T-helper 2 cell (primary cell): ENCODE data around the gene MATN1.

Experiments
- DNase-seq, 5 experiments: peaks; one replicate each; pipeline versions ENCODE4 v3.0.0 to v3.0.0-alpha.2; 2012 to 2022

The MATN1 gene

DNA sequence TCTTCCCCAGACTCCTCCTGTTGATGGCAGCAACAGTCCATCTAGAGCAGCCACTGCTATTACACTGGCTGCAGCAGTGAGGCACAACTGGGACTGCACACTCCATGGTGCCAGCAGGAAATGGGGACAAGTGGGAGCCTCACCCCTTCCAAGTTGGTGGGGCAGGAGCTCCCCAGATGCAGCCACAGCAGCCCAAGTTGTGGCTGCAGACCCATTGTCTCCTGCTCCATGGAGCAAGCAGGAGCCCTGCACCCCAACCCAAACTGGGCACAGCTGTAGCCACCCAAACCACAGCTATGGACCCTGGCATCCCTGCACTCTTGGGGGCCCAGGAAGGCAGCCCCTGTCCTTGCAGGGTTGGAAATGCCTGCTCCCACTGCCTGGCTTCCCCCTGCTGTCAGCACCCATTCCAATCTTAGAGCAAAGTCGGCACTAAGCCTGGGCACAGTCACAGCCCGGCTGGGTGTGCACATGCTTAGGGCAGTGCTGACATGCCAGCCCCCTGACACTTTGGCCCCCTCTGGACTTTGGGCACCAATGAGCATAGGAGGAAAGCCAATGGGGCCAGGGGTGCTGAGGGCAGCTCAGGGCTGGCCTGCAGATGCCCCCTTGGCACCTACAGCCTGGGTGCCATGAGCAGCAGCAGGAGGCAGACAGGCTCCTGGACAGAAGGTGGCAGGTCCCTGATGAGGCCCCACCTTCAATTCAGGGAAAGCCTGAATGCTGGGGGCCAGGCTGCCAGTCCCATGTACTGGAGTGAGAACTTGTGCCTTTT lies 44.0 kb downstream of the MATN1 start:
- no peak for DNase-seq

DNA sequence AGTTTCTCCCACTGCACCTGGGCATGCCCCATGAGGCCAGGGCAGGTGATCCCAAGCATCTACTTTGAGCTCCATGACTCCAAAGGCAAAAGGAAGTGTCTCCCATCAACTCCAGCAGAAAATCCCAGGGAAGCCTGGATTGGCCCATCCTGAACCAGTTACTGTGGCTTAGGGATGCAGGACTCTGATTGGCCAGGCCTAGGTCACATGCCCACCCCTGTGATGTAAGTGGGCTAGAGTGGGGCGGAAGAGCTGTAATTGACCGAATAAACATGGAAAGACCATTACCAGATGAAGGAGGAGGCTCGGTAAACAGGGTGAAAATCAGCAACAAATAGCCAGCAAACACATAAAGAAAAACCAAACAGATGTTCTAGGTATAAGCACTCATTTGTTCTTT lies 45.2 kb downstream of the MATN1 start:
- no peak for DNase-seq

DNA sequence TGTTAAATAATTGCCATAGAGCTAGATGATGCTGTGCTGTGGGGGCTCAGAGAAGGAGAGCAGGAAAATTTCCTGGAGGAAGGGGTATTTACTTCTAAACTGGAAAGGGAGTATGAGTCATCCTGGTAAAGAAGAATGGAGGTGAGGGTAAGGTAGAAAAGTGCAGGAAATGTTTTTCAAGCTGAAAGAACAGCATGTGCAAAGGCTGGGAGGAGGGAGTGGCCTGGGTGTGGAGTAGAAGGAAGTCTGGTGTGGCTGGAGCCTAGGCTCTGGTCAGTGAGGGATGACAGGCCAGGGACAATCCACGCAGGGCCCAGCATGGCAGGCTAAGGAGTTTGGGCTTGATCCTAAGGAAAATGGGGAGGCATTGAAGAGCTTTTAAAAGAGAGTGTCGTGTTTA lies 45.9 kb downstream of the MATN1 start:
- DNase-seq = no peak

DNA sequence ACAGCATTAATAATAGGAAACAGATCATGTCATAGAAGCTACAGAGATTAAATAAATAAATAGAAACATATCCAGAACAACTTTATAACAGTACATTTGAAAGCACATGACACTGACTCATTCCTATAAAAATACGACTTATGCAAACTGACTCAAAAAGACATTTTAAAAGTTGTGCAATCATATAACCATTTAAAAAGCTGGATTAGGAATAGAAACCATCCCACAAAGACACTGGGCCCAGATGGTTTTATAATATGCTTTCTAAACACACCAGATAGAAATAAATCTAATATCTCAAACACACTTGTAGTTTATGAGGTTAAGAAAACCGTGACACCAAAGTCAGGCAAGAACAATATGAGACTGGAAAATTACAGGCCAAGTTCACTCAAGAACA lies 47.6 kb downstream of the MATN1 start:
- DNase-seq = no peak

DNA sequence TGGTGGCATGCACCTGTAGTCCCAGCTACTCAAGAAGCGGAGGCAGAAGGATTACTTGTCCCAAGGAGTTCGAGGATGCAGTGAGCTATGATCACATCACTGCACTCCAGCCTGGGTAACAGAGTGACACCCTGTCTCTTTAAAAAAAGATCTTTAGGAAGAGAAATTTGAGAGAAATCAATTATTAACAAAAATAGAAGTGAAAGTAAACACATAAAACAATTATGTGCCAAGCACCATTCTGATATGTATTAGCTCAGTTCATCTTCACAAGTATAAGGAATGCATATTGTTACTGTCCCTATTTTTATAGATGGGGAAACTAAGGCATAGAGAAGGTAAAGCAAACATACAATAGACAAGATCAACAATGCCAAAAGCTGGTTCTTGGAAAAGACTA lies 48.1 kb downstream of the MATN1 start:
- no peak for DNase-seq

DNA sequence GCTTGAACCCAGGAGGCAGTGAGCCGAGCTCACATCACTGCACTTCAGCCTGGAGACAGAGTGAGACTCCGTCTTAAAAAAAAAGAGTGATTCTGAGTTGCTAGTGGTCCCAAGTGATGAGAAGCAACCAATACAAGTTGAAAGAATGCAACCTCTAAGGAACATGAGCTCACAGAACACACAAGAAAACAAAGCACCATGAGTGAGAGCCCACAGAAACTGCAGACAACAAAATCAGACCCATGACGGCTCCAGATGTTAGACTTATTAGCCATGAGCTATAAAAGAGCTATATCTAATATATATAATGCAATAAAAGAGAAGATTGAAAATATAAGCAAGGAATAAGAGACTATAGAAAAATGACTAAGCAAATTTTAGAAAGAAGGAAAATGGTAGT lies 50.0 kb downstream of the MATN1 start:
- DNase-seq = no peak

DNA sequence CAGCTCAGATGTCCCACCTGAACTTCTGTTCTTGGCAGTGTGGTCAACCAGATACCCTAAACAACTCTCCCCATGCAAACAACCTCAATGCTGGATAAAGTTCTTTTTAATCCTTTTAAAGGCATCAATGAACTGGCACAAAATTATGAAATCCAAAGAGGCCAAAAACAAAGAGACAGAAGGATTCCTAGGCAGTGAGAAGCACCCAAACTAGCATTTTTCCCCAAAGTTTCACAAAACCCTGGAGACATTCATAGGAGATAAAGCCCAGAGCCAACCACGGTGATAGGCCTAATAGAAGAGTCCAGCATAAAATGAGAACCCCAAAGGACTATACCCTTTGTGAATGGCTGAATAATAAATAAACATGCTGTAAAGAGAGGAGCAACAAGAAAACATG lies 50.7 kb downstream of the MATN1 start:
- no peak for DNase-seq

DNA sequence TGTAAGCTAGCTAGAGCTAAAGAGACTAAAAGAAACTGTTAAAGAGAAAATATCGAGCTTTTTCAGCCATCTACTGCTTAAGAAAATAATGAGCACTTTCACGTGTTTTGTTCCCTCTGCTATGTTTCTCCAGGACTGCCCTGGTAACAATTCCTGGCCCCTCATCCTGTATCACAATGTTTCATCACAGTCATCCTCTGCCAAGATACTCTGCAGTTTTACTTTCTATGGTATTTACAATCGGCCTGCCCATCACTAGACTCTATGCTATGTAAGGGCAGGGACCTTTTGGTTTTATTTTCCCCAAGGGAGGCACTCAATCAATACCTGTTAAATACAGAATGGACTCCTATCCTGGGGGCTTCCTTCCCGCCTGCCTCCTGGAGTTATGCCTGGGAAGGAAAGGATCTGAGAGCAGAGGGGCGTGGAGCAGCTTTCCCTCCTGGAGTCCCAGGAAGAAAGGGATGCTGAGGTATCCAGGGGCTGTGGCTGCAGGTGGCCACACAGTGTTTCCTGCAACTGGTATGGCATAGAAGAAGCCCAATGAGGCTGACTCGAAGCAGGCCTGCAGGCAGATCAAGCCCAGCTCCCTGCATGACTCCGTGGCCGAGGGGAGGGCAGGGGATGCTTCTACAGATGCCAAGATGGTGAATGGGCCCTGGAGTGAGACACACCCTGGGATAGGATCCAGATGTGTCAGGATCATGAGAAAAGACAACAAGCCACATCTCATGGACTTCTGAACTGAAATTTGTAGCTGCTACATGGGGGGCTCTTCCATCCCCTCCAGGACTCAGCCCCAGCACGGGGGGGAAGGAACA lies 52.9 kb downstream of the MATN1 start:
- no peak for DNase-seq

DNA sequence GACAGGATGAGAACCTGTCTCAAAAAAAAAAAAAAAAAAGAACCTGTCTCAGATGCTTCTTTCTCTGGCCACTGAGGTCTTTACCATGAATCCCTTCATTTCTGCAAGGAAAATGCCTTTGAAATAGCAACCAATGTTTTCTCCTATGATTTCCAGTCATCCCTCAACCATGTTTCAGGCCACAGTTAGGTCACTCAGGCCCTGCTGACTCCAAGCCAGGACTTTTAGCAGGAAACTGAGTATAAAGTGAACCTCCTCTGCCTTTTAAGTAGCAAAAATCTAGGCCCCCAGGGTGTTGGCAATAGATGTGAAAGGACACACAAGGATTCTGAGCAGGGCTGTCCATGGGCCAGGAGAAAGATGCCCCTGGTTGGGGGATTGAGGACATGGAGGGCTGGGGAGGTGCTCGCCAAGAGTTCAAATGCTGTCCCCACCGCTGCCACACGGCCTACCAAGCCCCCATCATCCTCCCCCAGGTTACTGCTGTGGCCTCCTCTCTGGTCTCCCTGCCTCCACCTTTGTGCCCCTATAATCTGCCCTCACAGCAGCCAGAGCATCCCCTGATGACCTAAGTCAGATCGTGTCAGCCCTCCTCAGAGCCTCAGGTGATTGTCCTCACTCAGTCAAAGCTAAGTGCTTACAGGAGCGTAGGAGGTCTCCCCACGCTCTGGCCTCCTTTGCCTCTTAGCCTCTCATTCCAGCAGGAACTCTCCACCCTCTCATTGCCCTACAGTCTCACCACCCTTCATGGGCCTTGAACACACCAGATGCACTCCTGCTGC lies 54.6 kb downstream of the MATN1 start:
- DNase-seq = no peak

DNA sequence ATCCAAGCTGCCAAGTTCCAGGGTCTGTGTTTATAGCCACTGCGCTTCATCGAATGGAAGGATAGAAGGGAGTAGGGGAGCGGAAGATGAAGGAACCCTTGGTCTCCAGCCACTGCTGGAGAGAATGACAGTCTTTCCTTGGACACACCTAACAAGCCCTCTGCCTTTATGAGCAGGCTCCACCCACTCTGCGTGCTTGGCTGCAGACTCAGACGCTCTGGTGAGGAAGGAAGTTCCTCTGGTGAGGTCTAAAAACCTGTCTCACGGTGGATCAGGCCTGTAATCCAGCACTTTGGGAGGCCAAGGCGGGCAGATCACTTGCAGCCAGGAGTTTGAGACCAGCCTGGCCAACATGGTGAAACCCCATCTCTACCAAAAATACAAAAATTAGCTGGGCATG lies 55.4 kb downstream of the MATN1 start:
- no peak for DNase-seq

DNA sequence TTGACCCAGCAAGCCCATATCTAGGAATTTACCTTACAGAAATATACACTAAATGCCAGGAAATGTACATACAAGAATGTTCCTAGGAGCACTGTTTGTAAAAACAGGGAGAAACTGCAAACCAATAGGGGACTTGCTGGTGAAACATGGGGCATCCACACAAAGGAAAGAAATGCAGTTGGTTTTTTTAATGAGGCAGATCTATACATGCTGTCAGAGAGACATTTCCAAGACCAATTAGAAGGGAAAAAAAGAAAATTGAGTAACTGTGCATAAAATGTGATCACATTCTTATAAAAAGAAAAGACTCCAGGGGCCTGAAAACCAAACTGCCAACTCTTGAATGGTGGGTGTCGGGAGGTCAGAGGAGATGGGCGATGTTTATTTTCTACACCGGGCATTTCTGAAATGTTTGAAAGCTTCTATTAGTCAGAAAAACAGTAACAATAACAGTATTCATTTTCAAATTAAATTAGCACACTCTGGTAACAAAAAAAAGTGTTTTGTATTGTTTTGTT lies 56.6 kb downstream of the MATN1 start:
- DNase-seq = no peak

DNA sequence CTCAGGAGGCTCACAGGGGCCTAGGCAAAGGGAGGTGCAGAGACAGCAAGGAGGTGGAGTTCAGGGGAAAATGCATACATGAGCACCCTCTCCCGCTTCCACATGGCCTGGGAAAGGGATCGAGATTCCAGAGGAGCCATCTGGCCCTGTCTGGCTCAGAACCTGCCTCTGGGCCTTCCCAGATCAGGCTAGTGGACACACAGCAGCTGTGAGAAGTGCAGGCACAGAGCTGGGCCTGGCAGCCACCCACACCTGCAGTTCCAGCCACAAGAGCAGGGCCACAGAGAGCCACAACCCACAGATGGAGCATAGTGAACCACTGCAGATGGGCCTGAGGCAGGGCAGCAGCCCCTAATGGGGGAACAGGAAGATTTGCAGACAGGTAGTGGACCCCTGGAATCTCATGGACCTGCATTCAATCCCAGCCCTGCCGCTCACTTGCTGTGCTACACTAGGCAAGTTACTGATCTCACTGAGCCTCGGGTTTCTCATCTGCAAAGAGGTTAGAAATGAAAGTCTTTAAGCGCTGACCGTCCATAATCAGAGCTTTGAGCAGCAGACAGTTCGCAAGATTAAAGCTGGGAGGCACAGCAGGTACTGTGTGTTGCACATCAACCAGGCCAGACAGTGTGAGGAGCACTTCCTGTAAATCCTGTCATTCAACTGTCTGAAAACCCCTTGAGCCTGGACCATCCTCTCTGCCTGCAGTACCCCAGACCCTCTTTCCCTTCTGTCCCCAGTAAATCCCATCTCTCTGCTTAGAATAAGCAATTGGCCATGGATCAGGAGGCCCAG lies 58.0 kb downstream of the MATN1 start:
- no peak for DNase-seq

DNA sequence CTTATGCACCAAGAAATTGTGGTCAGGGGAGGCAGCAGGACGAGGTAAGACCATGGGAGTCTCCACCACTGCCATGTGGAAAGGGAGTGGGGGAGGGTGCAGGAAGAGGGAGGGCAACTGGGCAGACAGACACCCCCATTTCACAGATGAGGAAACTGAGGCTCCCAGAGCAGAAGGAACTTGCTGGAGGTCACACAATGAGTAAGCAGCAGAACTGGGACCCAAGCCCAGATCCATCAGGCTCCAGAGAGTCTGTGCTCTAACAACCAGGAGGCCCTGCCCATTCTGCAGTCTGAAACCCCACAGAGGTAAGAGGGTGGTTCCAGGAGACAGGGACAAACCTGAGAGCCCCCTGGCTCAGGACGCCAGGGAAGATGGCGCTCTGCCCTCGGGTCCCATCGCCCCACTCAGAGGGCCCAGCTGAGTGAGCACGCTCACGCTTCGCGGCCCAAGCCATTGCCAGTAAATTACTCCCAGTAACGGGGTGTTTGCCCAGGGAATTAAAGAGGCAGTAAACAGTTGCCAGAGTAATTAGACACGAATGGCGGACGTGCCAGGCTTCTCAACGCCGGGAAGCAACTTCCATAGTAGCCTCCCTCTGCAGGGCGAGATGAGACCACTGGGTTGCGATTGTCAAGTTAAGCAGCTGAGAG lies 59.2 kb downstream of the MATN1 start:
- DNase-seq = no peak

DNA sequence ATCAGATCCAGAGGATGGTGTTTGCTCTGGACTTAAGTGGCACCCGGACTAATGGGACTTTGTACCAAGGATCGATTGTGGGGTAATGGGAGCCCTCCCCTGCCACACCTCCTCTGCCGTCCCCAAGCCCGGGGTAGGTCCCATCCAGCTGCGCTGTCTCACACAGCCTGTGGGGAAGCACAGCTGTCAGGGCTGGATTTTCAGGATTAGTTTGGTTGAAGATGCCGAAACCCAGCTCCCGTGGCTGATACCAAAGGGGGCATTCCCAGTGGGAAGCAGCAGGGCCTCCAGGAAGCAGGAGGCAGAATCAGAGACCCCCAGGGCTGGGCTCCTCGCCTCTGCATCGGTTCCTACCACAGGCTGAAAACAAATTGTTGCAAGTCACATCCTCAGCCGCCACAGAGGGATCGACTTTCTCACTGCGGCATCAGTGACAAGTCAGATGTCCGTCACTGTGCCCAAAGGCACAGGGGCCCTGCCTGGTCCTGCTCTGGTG lies 59.7 kb downstream of the MATN1 start:
- DNase-seq = no peak

DNA sequence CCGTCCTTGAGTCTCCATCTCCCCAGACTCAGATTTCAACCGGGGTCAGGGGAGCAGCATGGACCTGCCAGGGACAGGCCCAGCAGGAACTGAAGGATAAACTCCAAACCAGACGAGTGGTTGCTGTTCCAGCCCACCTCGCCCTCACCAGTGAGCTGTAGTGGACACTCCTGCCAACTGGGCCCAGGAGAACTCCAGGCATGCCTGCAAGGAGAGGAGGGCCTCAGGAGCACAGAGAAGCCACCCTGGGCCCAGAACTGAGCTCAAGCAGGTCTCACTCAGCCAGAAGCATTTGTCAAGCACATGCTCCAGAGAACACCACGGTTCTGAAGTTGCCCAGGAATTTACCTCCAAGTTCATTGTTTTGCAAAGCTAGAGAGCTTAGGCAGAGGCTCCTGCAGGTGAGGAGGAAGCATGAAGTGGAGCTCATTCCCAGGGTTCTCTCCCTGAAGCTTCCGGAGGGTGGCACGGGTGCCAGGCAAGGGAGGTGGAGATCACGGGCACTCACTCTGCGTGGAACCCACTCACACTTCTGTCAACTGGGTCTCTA lies 61.0 kb downstream of the MATN1 start:
- no peak for DNase-seq

DNA sequence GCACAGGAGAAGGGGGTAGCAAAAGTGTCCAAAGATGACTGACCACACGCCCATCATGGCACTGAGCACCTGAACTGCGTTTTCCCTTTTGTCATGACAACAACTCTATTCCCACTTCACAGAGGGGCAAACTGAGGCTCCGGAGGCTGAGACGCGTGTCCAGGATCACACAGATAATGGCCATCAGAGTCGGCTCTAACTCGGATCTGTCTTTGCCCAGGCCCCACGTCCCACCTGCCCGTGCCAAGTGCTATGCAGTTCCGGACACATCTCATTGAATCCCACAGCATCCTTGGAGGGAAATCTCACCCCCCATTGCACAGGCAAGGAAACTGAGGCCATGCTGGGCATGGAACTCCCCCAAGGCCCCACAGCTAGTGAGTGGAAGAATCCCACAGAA lies 62.1 kb downstream of the MATN1 start:
- DNase-seq = no peak
